ENCODE results near the gene CFAP53.

Gene CFAP53

DNA sequence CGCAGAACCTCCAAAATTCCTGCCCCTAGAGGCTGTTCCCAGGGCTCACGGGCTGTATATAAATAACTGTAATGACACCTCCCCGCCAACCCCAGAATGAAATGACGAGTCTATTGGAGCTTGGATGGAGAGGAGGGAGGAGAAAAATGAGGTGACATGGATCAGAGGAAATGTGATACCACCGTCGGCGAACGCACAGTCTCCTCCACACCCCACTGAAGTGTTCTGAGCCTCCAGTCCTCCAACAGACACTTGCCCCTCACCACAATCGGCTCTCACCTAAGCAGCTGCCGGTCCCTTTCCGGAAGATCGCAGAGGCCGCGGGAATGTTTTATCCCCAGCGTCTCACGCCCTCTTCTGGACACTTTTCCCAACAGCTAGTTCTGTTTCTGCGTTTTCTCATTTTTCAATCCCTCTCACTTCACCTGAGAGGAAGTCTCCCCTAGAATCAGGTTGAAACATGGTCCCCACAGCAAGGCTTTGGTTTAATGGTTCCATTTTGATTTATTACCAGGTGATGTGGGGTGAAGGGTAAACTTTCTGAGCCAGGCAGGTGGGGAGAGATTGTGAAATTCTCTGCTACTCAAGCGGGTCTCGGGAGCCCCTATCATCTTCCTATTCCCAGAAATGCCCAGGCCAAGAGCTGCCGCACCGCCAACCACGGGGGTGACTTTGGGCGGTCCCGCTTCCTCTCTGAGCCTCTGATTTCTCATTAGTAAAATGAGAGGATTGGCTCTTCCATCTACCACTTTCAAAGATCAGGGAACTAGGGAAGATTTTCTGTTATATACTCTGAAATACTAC is 62.3 kb downstream of the CFAP53 start:
- DNase-seq (ENCODE audit: low read depth), result no peak
- H3K4me3 ChIP-seq (ENCODE audit: control insufficient read depth, low read depth, low read length), result no peak overlapping the region
- TF ChIP-seq CTCF (IDR thresholded peaks at IDR 0.05; ENCODE audit: control insufficient read depth, insufficient read depth, low read depth, low read length, missing control alignments), result peak; percentile 65

- H3K4me3 ChIP-seq (ENCODE audit: control insufficient read depth, low read depth, low read length), result no peak overlapping the region
- TF ChIP-seq CTCF (IDR thresholded peaks at IDR 0.05; ENCODE audit: control insufficient read depth, insufficient read depth, low read depth, low read length, missing control alignments), result no peak
- DNase-seq (ENCODE audit: low read depth), result no peak
Observed at GRCh38 chr18:50201476-50202018, 64.7 kb downstream of the CFAP53 start.

- no peak overlapping the region for H3K4me3 ChIP-seq (ENCODE audit: control insufficient read depth, low read depth, low read length)
- TF ChIP-seq CTCF (IDR thresholded peaks at IDR 0.05; ENCODE audit: control insufficient read depth, insufficient read depth, low read depth, low read length, missing control alignments), result no peak
- no peak for DNase-seq (ENCODE audit: low read depth)
Observed at GRCh38 chr18:50199921-50200320, 66.4 kb downstream of the CFAP53 start.

DNA sequence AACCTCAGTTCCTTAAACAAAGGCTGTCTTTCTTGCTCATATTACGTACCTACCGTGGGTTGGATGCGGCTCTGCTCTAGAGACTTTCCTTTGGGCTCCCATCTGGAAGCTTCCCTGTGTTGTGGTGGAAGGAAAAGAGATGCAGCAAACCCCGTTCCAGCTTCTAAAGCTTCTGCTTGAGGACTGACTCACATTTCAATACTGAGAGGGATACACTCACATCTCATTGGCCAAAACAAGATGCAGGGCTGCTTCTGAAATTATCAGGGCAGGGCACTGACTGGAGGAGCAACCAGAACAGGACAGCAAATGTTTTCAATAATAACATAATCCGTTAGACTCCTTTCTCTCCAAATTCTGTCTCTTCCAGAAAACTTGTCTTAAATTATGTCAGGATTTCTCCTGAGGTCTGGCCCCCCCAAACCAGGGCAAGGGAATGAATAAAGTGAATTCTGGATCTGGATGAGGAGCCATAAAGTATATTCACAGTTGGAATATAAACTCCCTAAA is 66.9 kb downstream of the CFAP53 start:
- no peak overlapping the region for H3K4me3 ChIP-seq (ENCODE audit: control insufficient read depth, low read depth, low read length)
- no peak for TF ChIP-seq CTCF (IDR thresholded peaks at IDR 0.05; ENCODE audit: control insufficient read depth, insufficient read depth, low read depth, low read length, missing control alignments)
- no peak for DNase-seq (ENCODE audit: low read depth)

DNA sequence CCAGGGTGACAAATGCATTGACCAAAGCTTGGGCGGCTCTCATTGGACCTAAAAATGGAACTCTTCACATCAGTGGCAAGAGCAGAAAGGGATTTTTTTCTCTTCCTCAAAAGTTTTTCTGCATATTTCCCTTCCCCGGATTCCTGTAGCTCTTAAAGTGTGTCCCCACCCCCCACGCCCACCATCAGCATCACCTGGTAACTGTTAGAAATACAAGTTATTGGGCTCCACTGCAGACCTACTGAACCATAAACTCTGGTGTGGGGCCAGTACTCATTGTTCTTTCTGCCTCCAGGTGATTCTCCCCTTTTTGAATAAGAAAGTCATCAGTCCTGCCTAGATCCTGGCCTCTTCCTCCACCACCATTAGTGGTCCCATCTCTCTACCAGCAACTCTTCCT is 70.0 kb downstream of the CFAP53 start:
- DNase-seq (ENCODE audit: low read depth), result no peak

DNA sequence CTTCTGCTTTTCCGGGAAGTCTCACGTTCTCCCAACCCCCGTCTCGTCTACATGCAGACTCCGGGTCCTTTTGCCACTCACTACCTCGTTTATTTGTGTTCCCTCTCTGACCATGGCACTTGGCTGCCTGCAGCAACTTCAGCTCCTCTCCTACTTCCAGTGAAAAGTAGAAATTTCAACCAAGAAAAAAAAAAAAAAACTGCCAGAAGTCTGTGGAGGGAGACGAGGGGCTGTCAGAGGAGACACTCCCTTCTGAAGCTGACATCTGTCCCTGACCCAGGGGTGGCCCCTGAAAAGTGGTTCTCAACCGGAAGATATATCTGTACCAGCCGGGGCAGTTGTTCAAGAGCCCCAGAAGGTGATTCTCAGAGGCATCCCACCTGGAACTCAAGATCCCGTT is 70.6 kb downstream of the CFAP53 start:
- H3K4me3 ChIP-seq (ENCODE audit: control insufficient read depth, low read depth, low read length), result no peak overlapping the region
- no peak for TF ChIP-seq CTCF (IDR thresholded peaks at IDR 0.05; ENCODE audit: control insufficient read depth, insufficient read depth, low read depth, low read length, missing control alignments)
- DNase-seq (ENCODE audit: low read depth), result no peak

More for the DNA sequence above, 70.0 kb downstream of the CFAP53 start:
- TF ChIP-seq CTCF (IDR thresholded peaks at IDR 0.05; ENCODE audit: control insufficient read depth, insufficient read depth, low read depth, low read length, missing control alignments), result no peak
- no peak overlapping the region for H3K4me3 ChIP-seq (ENCODE audit: control insufficient read depth, low read depth, low read length)
